ENCODE measurements around the gene MAPK11.
A peak's percentile ranks its signal among the peaks of the same experiment; 100 is the strongest.

The MAPK11 gene

GRCh38 chr22:50264104-50264745, 6.0 kb downstream of the MAPK11 start:
- no peak overlapping the region for H3K4me3 ChIP-seq (ENCODE audit: low read depth, low read length)
- TF ChIP-seq, protein P1, sequence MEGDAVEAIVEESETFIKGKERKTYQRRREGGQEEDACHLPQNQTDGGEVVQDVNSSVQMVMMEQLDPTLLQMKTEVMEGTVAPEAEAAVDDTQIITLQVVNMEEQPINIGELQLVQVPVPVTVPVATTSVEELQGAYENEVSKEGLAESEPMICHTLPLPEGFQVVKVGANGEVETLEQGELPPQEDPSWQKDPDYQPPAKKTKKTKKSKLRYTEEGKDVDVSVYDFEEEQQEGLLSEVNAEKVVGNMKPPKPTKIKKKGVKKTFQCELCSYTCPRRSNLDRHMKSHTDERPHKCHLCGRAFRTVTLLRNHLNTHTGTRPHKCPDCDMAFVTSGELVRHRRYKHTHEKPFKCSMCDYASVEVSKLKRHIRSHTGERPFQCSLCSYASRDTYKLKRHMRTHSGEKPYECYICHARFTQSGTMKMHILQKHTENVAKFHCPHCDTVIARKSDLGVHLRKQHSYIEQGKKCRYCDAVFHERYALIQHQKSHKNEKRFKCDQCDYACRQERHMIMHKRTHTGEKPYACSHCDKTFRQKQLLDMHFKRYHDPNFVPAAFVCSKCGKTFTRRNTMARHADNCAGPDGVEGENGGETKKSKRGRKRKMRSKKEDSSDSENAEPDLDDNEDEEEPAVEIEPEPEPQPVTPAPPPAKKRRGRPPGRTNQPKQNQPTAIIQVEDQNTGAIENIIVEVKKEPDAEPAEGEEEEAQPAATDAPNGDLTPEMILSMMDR (IDR thresholded peaks at IDR 0.05; ENCODE audit: borderline replicate concordance, insufficient read depth, low read depth, low read length), result no peak

DNA sequence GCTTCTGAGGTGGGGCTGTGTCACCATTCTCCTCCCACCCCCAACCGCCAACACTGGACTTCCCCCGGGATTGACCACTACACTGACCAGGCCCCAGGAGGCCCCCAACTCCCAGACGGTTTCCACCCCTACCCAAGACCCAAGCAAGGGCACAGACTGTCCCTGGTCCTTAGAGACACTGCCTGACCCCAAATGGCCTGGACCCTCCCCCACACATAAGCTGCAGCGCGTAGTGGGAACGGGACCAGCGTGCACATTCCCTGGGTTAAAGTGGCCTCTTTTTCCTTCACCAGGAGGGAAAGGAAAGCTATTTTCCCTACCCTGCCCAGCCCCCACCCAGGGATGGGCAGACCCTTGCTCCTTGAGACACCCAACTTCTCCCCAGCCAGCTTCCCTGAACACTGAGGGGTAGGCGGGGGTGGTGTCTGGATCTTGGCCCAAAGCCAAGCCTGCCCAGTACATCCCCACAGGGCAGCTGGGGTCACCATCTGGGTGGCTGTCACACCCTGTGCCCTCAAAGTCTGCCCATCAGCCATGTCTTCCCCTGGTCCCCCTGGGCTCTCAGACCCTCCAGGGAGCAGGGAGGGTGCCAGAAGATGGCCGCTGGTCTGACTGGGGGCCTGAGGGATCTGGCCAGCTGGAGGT, 7.1 kb downstream of the MAPK11 start:
- H3K4me3 ChIP-seq (ENCODE audit: low read depth, low read length), result no peak overlapping the region
- TF ChIP-seq, protein P1 (IDR thresholded peaks at IDR 0.05; ENCODE audit: borderline replicate concordance, insufficient read depth, low read depth, low read length), result no peak

DNA sequence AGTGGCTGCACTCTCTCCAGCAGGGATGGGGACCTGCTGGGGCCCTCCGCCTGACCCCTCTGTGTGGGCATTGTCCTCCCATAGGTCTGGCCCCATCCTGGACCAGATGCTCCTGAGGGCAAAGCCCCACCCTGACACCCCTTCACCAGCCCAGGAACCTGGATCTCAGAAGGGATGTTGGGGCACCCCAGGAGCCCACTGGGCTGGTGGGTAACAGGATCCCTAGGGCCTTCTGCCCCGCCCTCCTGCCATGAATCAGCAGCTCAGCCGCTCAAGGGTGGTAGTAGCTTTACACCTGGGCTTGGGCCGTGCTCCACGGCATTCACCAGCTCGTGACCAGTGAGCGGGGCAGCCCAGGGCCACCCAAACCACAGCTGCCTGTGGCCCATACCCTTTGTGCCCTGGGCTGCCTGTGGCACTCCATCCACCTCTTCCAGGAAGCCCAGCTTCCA, 7.7 kb downstream of the MAPK11 start:
- no peak overlapping the region for H3K4me3 ChIP-seq (ENCODE audit: low read depth, low read length)
- TF ChIP-seq, protein P1 (IDR thresholded peaks at IDR 0.05; ENCODE audit: borderline replicate concordance, insufficient read depth, low read depth, low read length), result no peak

DNA sequence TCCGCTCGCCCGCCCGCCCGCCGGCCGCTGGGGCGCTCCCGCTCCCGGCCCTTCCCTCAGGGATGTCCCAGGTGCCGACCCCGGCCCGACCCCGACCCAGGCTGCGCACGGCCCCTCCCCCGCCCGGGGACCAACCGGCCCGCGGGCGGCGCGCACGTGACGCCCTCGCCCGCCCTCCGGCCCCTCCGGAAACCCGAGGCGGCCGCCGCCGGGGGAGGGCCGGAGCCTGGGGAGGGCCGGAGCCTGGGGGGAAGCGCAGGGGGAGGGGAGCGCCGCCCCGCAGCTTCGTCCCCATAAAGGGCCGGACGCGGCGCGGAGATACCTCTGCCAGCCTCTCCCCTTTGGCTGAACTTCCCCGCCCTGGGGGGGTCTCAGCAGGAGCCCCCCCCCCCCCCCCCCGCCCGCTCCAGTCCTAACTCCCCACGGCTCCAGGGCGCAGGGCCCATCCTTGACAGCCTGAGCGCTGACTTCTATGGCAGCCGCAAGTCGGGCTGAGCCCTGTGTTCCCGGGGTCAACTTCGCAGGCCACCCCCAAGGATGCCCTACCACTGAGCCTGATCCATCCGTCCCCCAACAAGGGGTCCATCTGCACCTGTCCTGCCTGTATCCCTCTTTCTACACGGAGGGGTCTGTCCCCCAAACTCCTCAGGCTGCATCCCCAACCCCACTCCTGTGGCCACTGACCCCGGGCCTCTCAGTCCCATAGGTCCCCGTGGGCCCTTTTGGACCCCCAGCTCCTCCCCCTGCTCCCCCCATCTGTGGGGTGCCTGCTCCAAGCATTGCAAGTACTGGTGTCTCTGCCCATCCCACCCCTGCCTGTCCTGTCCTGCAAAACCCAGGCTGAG, 8.3 kb downstream of the MAPK11 start, which contains the start of gene MAPK12:
Gene MAPK12 (minus strand): TSS at position 69 of the 845 bp plus-strand sequence. CDS start 174 bp downstream, outside the sequence.
- peak within 1 kb of the TSS; percentile 77 for H3K4me3 ChIP-seq (ENCODE audit: low read depth, low read length)
- TF ChIP-seq, protein P1 (IDR thresholded peaks at IDR 0.05; ENCODE audit: borderline replicate concordance, insufficient read depth, low read depth, low read length), result no peak

DNA sequence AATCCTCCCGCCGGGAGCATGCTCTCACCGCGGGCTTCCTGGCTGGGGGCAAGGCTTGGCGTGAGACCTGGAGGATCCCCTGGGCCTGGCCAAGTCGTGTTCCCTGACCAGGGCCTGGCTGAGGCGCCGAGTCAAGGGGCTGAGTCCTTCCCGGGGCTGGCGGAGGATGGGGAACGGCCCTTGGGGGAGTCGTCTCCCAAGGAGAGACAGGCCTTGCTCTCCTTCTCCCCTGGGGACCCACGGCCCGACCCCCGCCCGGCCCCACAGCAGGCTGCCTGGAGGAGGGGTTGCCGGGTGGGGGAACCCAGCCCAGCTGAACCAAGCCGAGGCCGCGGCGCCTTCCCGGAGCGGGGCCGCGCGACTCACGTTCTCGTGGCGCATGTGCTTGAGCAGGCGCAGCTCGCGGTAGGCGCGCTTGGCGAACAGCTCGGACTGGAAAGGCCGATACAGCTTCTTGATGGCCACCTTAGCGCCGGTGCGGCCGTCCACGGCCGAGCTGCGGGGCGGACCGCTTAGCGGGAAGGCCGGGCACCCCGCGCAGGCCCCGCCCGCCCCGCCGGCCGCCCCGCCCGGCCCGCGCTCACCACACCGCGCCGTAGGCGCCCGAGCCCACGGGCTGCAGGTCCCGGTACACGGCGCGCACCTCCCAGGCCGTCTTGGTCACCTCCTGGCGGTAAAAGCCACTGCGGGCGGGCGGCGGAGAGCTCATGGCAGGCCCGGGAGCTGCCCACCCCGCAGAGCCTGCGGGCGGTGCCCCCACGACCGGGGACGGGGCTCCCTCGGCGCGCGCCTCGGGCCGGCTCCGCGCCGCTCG, 9.2 kb downstream of the MAPK11 start:
- TF ChIP-seq, protein P1 (IDR thresholded peaks at IDR 0.05; ENCODE audit: borderline replicate concordance, insufficient read depth, low read depth, low read length), result no peak
- peak overlapping the region; percentile 77 for H3K4me3 ChIP-seq (ENCODE audit: low read depth, low read length)

GRCh38 chr22:50260434-50260800, 9.8 kb downstream of the MAPK11 start:
- TF ChIP-seq, protein P1 (IDR thresholded peaks at IDR 0.05; ENCODE audit: borderline replicate concordance, insufficient read depth, low read depth, low read length), result no peak
- H3K4me3 ChIP-seq (ENCODE audit: low read depth, low read length), result peak overlapping the region; percentile 77

All from GM12875 (cell line).